Prostate gland (tissue), 2 donors: Measurements from ENCODE around the gene UNC5A. TPM values are rescaled to one million over a fixed set of nuclear protein-coding genes. Genes with fewer than 3 reads are reported as not detected.

Experiments
- DNase-seq: peaks from one replicate; pipeline ENCODE4 v3.0.0-alpha.2; 2019; ENCODE audit warnings: low spot score
- H3K27ac ChIP-seq, 2 donors: fragments of 200-600 bp; sonication (generic); 2 replicates each; pipeline ENCODE4 v1.5.1; 2017 to 2019
- H3K27me3 ChIP-seq: fragments of 200-600 bp; sonication (generic); replicated peaks from 2 replicates; pipeline ENCODE4 v1.5.1; 2019; ENCODE audit not compliant: insufficient read depth
- H3K36me3 ChIP-seq, 2 donors: fragments of 200-600 bp; sonication (generic); 1 replicate in 1 of 2; 2 replicates in 1 of 2; pipeline versions ENCODE4 v1.5.1 to v1.8.1; 2017 to 2019
- H3K4me1 ChIP-seq: fragments of 200-600 bp; sonication (generic); replicated peaks from 2 replicates; pipeline ENCODE4 v1.5.1; 2019
- H3K4me3 ChIP-seq, 2 donors: fragments of 200-600 bp; sonication (generic); 2 replicates each; pipeline ENCODE4 v1.5.1; 2017 to 2019
- H3K9me3 ChIP-seq: fragments of 200-600 bp; sonication (generic); 2 replicates; pipeline ENCODE4 v1.5.1; 2017
- POLR2A ChIP-seq: fragments of 450-650 bp; IDR thresholded peaks from one replicate; pipeline ENCODE4 v1.6.1; 2016; ENCODE audit warnings: antibody characterized with exemption, mild to moderate bottlenecking
- POLR2AphosphoS5 ChIP-seq: sonication (generic); formaldehyde crosslinking; IDR thresholded peaks from one replicate; pipeline ENCODE4 v1.6.1; 2017; ENCODE audit warnings: antibody characterized with exemption
- WGBS: methylation state at CpG from one replicate; pipeline ENCODE4 v1.1.5; 2018; 5-methylcytosine and 5-hydroxymethylcytosine counted together
- intact Hi-C: fragments of 100-400 bp; cut with DNase I; formaldehyde crosslinking; loops from one replicate; pipeline ENCODE4 v1.14.2; 2022
- total RNA-seq, 2 donors: library from RNA; depleted of rRNA; stranded (reverse); fragments of >200 nt; gene quantifications; one replicate each; pipeline ENCODE4 v1.1.0, GENCODE V29; 2016
- TF ChIP-seq, protein P1 (sequence below), 4 experiments: fragments of 200-600 bp in 2 of 4; fragments of 450-650 bp in 2 of 4; sonication (generic) in 2 of 4; IDR thresholded peaks; 1 replicate in 3 of 4; 2 replicates in 1 of 4; pipeline ENCODE4 v1.5.1; 2016 to 2019; ENCODE audit warnings: antibody characterized with exemption in 4 of 4, mild to moderate bottlenecking in 2 of 4, moderate library complexity in 2 of 4

Gene UNC5A
- total RNA-seq, 2 donors from 2014 or later: 0.18 to 1.5 TPM

DNA sequence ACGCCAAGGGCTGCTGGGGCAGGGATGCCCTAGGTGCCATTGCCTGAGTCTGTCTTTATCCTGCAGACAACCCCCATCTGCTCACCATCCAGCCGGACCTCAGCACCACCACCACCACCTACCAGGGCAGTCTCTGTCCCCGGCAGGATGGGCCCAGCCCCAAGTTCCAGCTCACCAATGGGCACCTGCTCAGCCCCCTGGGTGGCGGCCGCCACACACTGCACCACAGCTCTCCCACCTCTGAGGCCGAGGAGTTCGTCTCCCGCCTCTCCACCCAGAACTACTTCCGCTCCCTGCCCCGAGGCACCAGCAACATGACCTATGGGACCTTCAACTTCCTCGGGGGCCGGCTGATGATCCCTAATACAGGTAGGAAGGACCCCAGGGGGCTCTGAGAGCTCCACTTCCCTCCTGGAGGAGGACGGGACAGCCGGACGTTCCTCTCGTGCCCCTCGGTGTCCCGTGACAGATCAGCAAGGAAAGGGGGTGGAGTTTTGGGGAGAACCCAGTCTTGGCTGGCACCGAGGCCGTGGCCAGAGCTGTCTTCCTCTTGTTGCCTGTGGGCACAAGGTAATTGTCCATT, 63.9 kb downstream of the UNC5A start:
- Histone ChIP-seq H3K27ac (no peak overlapping the region), H3K4me3 (no peak overlapping the region), H3K4me1 (no peaks in the 10 kb centered on the region), H3K36me3 (no peaks in the 10 kb centered on the region), H3K9me3 (no peaks in the 10 kb centered on the region), H3K27me3 (no peaks in the 10 kb centered on the region)
- TF ChIP-seq POLR2A (no peak), POLR2AphosphoS5 (no peak)
- TF ChIP-seq, protein P1, sequence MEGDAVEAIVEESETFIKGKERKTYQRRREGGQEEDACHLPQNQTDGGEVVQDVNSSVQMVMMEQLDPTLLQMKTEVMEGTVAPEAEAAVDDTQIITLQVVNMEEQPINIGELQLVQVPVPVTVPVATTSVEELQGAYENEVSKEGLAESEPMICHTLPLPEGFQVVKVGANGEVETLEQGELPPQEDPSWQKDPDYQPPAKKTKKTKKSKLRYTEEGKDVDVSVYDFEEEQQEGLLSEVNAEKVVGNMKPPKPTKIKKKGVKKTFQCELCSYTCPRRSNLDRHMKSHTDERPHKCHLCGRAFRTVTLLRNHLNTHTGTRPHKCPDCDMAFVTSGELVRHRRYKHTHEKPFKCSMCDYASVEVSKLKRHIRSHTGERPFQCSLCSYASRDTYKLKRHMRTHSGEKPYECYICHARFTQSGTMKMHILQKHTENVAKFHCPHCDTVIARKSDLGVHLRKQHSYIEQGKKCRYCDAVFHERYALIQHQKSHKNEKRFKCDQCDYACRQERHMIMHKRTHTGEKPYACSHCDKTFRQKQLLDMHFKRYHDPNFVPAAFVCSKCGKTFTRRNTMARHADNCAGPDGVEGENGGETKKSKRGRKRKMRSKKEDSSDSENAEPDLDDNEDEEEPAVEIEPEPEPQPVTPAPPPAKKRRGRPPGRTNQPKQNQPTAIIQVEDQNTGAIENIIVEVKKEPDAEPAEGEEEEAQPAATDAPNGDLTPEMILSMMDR (IDR thresholded peaks at IDR 0.05): no peak
- intact Hi-C loops: no loop called here
- 75% methylated on average over 19 of the region's 20 CpGs for WGBS
- DNase-seq: no peak

DNA sequence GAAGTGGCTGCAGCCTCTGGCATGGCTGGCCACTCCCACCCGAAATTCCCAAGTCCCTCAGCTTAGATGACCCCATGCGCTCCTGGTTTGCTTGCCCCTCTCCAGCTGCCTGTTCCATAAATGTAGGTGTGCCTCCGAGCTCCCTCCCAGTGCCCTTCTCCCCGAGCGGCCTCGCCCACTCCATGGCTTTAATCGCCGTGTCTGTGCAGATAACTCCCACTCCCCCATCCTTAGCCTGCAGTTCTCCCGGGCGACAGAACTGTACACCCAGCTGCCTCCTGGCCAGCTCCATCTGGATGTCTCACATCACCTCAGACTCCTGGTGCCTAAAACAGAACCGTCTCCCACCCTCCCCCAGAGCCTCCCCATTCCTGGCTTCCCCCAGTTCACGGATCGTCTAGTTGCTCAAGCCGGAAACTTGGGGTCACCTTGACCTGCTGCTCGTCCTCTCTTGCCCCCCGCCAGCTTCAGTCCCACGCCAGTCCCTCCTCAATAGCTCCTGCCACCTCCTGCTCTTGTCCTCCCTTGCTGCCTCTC, 64.7 kb downstream of the UNC5A start:
- intact Hi-C loops: no loop called here
- Histone ChIP-seq H3K27ac (no peak overlapping the region), H3K36me3 (no peaks in the 10 kb centered on the region), H3K27me3 (no peaks in the 10 kb centered on the region), H3K4me3 (no peak overlapping the region), H3K4me1 (no peaks in the 10 kb centered on the region), H3K9me3 (no peaks in the 10 kb centered on the region)
- TF ChIP-seq, protein P1 (IDR thresholded peaks at IDR 0.05): no peak
- TF ChIP-seq POLR2A (no peak), POLR2AphosphoS5 (no peak)
- DNase-seq: no peak
- 56% methylated on average over 17 of the region's 17 CpGs for WGBS

DNA sequence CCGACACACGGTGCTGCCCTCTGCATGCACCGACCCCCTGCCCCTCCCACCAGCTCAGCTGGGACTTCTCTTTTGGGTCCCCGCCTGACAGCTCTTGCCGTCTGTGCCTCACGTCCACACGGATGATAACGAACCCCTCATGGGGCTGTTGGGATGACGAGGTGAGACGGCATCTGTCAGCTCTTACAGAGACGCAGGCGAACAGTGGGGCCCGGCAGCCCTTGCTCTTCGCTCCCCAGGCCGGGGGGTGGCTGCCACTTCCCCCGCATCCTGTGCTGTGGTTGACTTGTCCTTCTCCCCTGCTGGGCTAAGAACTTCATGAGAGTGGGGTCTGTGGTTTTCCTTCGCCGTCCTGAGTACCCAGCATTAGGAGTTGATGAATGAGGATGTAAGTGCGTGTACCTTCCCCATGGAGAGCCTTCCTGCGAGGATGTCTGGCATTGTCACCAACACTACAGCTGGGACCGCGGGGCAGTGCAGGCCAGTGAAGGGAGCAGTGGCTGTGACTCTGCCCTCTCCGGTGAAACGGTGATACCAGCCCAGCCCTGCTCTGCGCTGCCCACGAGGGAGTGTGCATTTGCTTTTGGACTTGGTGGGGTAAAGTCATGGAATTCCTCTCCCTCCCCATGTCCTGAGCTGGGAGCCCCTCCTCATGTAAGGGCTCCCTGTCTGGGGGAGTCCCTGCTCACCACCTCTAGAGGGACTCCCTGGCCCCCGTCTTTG, 65.6 kb downstream of the UNC5A start:
- H3K9me3 ChIP-seq: no peaks in the 10 kb centered on the region
- no peaks in the 10 kb centered on the region for H3K4me1 ChIP-seq
- no peaks in the 10 kb centered on the region for H3K36me3 ChIP-seq
- no peak overlapping the region for H3K27ac ChIP-seq
- H3K4me3 ChIP-seq: no peak overlapping the region
- H3K27me3 ChIP-seq: no peaks in the 10 kb centered on the region
- TF ChIP-seq POLR2AphosphoS5: no peak
- no peak for TF ChIP-seq POLR2A
- TF ChIP-seq, protein P1 (IDR thresholded peaks at IDR 0.05): no peak
- intact Hi-C loops: no loop called here
- 49% methylated on average over 27 of the region's 27 CpGs for WGBS
- DNase-seq: no peak

DNA sequence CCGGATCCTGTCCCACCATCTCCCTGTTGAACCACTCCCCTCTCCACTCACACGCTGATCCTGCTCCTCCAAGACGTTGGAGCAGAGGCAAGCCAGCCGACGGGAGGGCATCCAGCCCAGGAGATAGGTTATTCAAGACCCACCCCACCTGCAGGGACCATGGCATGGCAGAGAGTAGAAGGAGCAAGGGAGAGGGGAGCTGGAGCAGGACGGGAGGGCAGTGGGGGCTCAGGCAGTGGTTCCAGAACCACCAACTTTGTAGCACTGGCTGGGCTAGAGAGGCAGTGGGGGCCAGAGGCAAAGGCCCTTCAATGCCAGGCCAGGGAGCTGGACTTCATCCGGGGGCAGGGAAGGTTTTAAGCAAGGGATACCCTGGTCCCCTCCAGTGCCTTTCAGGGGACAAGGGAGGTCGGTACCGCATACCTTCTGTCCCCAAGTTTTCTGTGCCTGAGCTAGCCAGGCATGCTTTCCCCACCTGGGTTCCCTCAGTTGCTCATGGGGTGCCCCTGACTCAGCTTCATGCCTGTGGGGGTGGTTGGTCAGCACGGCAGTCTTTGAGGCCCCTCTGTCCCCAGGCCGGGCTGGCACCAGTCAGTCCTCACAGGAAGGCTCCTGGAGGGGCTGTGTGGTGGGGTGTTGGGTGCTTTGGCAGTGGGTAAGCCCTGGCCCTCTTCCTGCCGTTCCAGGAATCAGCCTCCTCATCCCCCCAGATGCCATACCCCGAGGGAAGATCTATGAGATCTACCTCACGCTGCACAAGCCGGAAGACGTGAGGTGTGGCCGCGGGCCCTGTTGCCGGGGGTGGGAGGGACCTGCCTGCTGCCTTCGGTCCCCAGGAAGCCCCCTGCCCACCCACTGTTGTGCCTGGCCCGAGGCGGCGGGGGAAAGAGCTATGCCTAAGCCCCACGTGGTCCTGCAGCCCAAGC, 66.4 kb downstream of the UNC5A start:
- TF ChIP-seq, protein P1 (IDR thresholded peaks at IDR 0.05): no peak
- 69% methylated on average over 24 of the region's 24 CpGs for WGBS
- no peaks in the 10 kb centered on the region for H3K9me3 ChIP-seq
- DNase-seq: no peak
- intact Hi-C loops: no loop called here
- H3K27ac ChIP-seq: no peak overlapping the region
- no peaks in the 10 kb centered on the region for H3K36me3 ChIP-seq
- no peaks in the 10 kb centered on the region for H3K4me1 ChIP-seq
- H3K27me3 ChIP-seq: no peaks in the 10 kb centered on the region
- no peak overlapping the region for H3K4me3 ChIP-seq
